Upper lobe of right lung (tissue), 1 donor: ENCODE measurements around the gene ZBTB7C. TPM values are rescaled to one million over a fixed set of nuclear protein-coding genes. Genes with fewer than 3 reads are reported as not detected.

Experiments used
- ATAC-seq: fragments of 200-7000 bp; cut with Tn5 transposase; one replicate; pipeline ENCODE4 v1.9.1; 2020; ENCODE audit warnings: mild to moderate bottlenecking, moderate library complexity
- DNase-seq: peaks from one replicate; pipeline ENCODE4 v3.0.0-alpha.2; 2020
- H3K27ac ChIP-seq: fragments of 200-600 bp; one replicate; pipeline ENCODE4 v1.8.0; 2022
- H3K27me3 ChIP-seq: fragments of 200-600 bp; one replicate; pipeline ENCODE4 v1.8.0; 2022; ENCODE audit warnings: mild to moderate bottlenecking
- H3K36me3 ChIP-seq: fragments of 200-600 bp; one replicate; pipeline ENCODE4 v1.8.0; 2022
- H3K4me1 ChIP-seq: fragments of 200-600 bp; one replicate; pipeline ENCODE4 v1.8.0; 2022
- H3K4me3 ChIP-seq: fragments of 200-600 bp; one replicate; pipeline ENCODE4 v1.8.0; 2022; ENCODE audit warnings: mild to moderate bottlenecking
- H3K9me3 ChIP-seq: fragments of 200-600 bp; one replicate; pipeline ENCODE4 v1.8.0; 2022
- CTCF ChIP-seq: fragments of 200-600 bp; IDR thresholded peaks from one replicate; pipeline ENCODE4 v1.8.0; 2022; ENCODE audit warnings: antibody characterized with exemption
- intact Hi-C: fragments of 100-400 bp; cut with DNase I; formaldehyde crosslinking; loops from one replicate; pipeline ENCODE4 v1.11.0; 2022
- total RNA-seq: library from RNA; stranded (reverse); fragmentation: NEBNext Ultra II Directional; extraction: Animal tissue kit (Norgen Biotek cat#: 25700); gene quantifications from one replicate; pipeline ENCODE4 v1.2.1, GENCODE V29; 2021
- donor health status: DM: no; HTN: yes; CAD: no; lungs with severe emphysema.

ZBTB7C gene
- total RNA-seq, 1 donor from 2014 or later: 17.7 TPM

DNA sequence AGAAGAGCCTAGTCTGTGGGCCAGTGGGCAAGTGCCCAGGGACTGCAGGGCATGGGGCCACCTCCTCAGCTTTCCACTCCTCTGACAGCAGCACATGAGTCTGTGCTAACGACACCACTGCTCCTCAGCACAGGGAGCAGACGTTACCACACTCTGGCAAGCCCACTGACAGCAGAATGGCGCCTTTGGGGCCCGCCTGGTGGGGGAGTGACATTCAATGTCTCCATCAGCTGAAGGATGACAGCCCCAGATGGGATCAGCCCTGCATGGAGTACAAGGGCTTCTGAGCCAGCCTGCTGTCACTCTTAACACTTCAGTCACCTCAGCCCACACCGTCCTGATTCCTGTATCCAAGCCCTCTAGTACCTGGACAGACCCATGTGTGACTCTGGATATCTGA is 329.3 kb downstream of the ZBTB7C start:
- ATAC-seq (no peak), DNase-seq (no peak)
- Histone ChIP-seq H3K4me3 (no peak overlapping the region), H3K36me3 (no peaks in the 10 kb centered on the region), H3K9me3 (no peaks in the 10 kb centered on the region), H3K4me1 (no peaks in the 10 kb centered on the region), H3K27ac (no peak overlapping the region), H3K27me3 (no peaks in the 10 kb centered on the region)
- intact Hi-C loops: no loop called here
- no peak for TF ChIP-seq CTCF

- H3K27me3 ChIP-seq: no peaks in the 10 kb centered on the region
- intact Hi-C loops: no loop called here
- H3K36me3 ChIP-seq: no peaks in the 10 kb centered on the region
- DNase-seq (no peak), ATAC-seq (no peak)
- no peak overlapping the region for H3K27ac ChIP-seq
- H3K9me3 ChIP-seq: no peaks in the 10 kb centered on the region
- no peaks in the 10 kb centered on the region for H3K4me1 ChIP-seq
- no peak overlapping the region for H3K4me3 ChIP-seq
- no peak for TF ChIP-seq CTCF
These were observed 330.7 kb downstream of the ZBTB7C start for GRCh38 chr18:48078448-48078847.

- Histone ChIP-seq H3K4me3 (no peak overlapping the region), H3K9me3 (no peaks in the 10 kb centered on the region), H3K4me1 (no peaks in the 10 kb centered on the region), H3K36me3 (no peaks in the 10 kb centered on the region), H3K27ac (no peak overlapping the region), H3K27me3 (no peaks in the 10 kb centered on the region)
- ATAC-seq: no peak
- no peak for DNase-seq
- intact Hi-C loops: no loop called here
- no peak for TF ChIP-seq CTCF
These were observed 331.9 kb downstream of the ZBTB7C start for GRCh38 chr18:48077291-48077690.

DNA sequence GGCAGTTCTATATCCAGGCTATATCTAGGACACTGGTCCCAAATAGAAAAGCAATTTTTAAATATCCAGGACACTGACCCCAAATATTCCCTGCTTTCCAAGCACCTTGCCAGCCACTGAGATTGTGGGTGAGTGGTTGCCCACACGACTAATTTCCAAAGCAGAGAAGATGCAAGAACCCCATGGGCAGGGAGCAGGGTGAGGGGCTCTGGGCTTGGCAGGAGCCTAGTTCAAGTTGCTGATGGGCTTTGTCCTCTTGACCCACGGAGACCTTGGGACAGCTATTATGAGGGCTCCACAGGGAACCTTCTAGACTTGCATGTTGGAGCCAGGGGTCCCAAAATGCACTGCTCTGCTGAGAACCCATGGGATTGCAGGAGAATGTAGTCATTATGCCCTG is 332.7 kb downstream of the ZBTB7C start:
- TF ChIP-seq CTCF: no peak
- Histone ChIP-seq H3K4me1 (no peaks in the 10 kb centered on the region), H3K36me3 (no peaks in the 10 kb centered on the region), H3K27me3 (no peaks in the 10 kb centered on the region), H3K4me3 (no peak overlapping the region), H3K27ac (no peak overlapping the region), H3K9me3 (no peaks in the 10 kb centered on the region)
- intact Hi-C loops: no loop called here
- peak; percentile 31 for DNase-seq
- ATAC-seq: no peak

DNA sequence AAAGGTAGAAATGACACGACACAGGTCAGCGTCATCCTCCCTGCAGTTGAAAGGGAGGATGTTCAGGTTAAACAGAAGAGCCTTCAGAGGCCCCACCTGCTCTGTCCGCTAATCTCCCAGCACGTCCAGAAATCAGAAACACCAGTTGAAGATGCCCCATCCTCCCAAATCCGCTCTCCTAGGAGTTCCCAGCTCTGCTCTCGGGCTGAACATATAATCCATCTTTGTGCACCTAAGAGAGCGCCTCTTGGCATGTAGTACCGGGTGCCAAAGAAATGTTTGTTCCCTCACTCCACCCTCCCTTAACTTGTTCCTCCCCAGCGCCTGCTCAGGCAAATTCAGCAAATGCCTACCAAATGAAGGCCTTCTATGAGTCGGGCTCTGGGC is 333.5 kb downstream of the ZBTB7C start:
- Histone ChIP-seq H3K36me3 (no peaks in the 10 kb centered on the region), H3K27ac (no peak overlapping the region), H3K27me3 (no peaks in the 10 kb centered on the region), H3K4me1 (no peaks in the 10 kb centered on the region), H3K4me3 (no peak overlapping the region), H3K9me3 (no peaks in the 10 kb centered on the region)
- DNase-seq: no peak
- TF ChIP-seq CTCF: no peak
- intact Hi-C loops: no loop called here
- ATAC-seq: no peak
